GM19397 (cell line): Measurements from ENCODE around the gene SPPL2A.
A peak's percentile ranks its signal among the peaks of the same experiment; 100 is the strongest.
"Not testable (repeated sequence)": the region's sequence is repeated elsewhere in the genome, so short reads cannot be mapped to it uniquely, and the experiment has no call there.

Experiments used
- ATAC-seq: cut with Tn5 transposase; IDR thresholded peaks from one replicate; pipeline ENCODE4 v1.9.1; 2021; ENCODE audit warnings: mild to moderate bottlenecking, moderate library complexity; ENCODE audit not compliant: unreplicated experiment

The SPPL2A gene

DNA sequence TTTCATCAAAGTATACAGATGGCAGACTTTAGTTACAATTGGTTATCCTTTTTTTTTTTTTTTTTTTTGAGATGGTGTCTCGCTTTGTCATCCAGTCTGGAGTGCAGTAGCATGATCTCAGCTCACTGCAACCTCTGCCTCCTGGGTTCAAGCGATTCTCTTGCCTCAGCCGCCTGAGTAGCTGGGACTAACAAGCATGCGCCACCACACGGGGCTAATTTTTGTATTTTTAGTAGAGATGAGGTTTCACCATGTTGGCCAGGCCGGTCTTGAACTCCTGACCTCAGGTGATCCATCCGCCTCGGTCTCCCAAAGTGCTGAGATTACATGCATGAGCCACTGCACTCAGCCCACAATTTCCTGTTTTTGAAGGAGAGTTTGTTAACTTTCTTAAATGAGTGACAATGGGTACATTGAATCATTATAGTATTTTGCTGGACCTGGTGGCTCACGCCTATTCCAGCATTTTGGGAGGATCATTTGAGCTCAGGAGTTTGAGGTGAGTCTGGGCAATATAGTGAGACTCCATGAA is 70.8 kb downstream of the SPPL2A start:
- not testable (repeated sequence) for ATAC-seq

DNA sequence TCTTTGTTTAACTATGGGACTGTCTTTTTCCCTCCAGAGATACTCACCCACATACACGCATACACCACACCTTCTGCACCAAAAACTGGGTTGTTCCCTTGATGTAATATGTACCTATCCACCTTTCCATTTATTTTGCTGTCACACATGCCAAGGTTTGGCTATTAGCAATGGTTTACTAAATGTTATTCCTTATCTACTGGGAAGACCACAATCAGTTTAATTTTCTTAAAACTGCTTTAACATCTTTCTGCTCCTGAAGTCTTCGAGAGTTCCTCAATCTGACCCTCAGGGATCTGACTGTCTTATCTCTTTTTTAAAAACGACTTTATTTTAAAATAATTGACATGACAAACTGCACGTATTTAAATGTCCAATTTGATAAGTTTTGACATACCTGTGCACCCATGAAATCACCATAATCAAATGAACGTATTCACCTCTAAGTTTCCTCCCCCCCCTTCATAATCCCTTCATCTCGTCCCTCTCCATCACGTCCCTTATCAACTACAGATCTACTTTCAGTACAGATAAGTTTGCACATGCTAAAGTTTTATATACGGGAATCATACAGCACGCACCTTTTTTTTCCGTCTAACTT is 78.1 kb downstream of the SPPL2A start:
- peak; percentile 1 for ATAC-seq

DNA sequence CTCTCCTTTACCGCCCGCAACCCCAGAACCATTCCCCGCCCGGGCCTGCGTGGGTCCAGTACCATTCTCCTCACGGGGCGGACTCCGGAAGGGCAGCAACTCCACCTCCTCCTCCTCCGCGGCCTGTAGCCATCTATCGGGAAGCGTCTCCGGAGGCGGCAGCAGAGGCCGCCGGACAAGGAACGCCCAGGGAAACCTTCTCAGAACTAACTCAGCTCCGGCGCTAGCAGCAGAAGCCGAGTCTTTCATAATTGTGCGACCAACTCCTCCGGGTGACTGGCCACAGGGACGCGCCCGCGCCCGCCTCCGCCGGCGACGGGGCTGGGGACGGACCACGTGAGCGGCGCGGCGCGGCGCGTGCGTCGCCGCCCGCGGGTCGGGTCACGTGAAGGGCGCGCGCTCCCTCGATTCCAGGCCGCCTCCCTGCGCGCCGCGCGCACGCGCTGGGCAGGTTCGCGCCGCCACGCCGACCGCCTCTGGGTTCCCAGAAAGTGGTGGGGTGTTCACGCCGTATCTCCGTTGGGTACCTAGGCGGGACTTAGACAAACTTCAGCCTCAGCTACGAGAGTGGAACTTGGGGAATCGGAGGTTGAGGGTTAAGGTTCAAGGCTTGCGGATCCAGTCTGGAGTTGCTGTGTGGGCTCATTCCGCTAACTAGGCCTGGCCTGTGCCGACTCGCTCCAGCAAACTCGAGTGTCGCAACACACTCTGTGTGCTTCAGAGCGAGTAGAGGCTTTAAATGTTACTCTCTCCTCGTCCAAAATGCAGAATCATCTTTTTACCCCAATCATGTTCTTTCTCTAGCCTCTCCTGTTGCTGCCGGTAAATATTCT is 78.8 kb downstream of the SPPL2A start, which contains the start of gene TRPM7:
Gene TRPM7 (minus strand): TSS at position 329 of the 833 bp plus-strand sequence. CDS start 264 bp downstream, at position 65.
- ATAC-seq, result peak; percentile 92

DNA sequence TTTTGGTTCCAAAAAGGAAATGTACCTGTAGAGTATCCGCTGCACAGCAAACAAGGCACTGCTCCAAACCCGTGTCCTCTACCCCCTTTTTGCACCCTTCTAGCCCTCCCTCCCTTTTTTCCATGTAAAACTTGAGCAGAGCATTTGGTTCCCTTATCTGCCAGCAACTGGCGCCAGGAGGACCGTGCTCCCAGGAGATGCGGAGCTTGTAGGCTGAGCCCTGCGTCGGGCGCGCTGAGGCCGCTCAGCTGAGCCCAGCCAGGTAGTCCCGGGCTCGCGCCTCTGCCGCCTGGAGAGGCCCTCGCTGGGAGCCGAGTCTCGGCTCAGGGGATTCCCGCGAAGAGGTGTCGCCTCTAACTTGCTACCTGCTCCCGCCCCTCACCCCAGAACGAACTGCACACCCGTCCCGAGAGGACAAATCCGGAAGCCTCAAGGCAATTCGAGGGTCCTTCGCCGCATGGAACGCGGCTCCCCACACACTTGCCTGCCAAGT is 79.5 kb downstream of the SPPL2A start:
- peak; percentile 55 for ATAC-seq

DNA sequence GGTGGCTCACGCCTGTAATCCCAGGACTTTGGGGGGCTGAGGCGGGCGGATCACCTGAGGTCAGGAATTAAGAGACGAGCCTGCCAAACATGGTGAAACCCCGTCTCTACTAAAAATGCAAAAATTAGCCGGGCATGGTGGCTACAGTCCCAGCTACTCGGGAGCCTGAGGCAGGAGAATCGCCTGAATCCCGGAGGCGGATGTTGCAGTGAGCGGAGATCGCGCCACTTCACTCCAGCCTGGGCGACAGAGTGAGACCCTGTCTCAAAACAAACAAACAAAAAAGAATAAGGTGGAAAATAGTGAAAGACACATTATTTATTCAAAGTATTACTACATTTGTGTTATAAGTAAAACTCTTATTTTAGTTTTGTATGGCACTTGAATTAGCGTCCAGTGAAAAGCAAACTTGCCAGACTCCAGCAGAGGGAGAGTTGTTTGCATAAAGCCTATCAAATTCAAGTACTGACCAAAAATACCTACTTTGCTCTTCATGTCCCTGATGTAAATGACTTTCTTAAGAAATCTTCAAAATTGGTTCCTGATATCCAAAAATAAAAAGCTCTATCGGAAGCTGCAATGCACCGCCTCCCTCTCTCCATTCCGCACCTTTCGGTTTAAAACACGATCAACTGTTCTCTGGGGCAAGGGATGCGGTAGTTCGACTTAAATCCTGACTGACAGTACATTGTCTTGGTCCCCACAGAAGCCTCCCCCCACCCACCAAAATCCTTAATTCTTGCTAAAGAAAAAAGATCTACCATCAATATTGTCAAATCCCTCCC is 80.1 kb downstream of the SPPL2A start:
- no peak for ATAC-seq

DNA sequence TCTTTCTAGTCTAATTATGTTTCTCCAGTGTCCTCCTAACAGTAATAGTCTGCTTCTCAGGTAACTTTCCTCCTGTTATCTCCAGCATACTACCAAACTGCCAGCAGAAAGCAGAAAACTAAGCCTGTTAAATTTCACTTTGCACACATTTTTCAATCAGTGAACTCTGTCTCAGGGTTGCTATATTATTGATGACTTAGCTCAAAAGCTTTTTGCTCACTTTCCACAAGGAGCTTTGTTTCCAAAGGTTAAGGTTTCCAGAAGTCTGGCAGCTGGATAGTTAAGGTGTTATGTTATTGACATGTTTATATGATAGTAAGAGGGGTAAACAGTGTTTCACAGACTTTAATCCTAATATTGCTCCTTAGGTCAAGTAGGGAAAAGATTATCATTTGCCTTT is 84.0 kb downstream of the SPPL2A start:
- no peak for ATAC-seq

DNA sequence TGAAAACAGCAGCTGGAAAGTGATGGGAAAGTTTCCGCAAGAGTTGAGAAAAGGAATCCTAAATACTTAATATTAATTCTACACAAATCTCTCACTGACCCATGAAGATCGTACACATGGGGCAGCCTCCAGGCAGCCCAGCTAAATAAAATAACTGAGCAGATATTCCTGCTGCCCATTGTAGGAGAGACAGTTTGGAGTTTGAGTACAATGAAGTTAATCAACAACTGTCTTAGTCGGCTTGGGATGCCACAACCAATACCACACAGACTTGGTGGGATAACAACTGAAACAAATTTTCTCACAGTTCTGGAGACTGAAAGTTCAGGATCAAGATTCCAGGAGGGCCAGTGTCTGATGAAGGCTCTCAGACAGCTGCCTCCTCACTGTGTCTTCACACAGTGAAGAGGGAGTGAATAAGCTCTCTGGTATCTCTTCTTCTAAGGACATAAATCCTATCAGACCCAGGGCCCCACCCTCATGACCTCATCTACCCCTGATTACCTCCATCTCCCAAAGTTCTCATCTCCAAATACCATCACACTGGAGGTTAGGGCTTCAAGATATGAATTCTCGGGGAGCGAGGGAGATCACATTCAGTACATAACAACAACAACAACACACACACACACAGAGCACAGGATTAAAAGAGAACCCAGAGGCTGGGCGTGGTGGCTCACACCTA is 88.6 kb downstream of the SPPL2A start:
- no peak for ATAC-seq

DNA sequence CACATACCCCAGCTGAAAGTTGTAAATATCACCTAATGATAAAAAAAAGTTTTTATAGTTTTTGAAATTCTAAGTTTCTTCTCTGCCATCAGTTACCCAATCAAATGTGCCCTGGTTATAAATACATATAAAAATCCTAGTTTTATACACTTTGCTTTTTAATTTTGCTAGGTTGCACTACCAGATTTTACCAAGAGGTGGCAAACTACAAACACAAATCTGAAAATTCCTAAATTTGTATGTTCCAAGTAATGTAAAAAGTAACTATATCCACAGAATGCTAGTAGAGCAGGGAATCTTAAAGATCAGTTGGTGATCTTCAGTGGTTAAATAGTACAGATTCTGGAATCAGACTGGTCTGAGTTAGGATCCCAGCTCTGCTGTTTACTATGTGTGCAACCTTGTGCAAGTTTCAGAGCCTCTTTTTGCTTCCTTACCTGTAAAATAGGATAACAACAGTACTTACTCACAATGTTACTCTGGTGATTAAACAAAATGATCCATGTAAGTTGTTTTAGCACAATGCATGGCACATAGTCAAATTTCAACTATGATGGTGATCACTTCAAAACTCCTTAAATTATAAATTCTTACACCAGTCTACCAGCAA is 89.9 kb downstream of the SPPL2A start:
- ATAC-seq, result no peak

DNA sequence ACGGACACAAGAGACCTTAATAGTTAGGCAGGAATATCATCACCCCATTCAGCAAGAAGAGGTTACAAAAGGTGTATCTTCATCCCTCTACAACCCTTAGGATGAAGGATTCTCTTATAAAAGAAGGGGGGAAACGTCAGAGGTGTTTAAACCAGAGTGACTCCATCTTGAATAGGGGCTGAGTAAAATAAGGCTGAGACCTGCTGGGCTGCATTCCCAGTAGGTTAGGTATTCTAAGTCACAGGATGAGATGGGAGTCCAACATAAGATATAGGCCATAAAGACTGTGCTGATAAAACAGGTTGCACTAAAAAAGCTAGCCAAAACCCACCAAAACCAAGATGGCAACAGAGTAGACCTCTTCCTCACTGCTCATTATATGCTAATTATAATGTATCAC is 95.4 kb downstream of the SPPL2A start:
- no peak for ATAC-seq

DNA sequence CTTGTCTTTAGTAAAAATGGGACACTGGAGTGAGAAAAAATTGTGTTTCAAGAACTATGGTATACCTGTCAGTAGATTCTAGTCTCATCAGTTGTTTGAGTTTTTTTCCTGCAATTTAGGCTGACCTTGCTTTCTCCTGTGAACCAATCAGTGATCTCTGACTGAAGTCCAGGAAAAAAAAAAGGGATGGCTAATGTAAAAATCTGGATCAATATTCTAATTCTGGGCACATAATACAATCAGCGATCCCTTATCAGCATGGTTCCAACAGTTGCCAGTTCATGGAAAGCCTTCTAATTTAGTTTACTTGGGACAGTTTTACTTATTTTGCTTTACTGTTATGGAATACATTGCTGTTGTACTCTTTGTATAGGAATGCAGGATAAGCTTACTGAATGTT is 95.9 kb downstream of the SPPL2A start:
- ATAC-seq, result no peak

DNA sequence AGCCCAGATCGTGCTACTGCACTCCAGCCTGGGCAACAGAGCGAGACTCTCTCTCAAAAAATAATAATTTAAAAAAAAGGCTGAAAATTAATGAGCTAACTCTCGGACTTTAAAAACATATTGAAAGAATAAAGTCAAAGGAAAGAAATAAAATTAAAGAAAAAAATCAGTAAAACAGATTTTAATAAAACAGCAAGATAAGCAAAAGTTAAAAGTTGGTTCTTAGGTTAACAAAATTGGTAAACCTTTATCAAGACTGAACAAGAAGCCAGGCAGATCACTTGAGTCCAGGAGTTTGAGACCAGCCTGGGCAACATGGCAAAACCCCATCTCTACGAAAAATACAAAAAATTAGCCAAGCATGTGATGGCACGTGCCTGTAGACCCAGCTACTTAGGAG is 99.6 kb downstream of the SPPL2A start:
- no peak for ATAC-seq

DNA sequence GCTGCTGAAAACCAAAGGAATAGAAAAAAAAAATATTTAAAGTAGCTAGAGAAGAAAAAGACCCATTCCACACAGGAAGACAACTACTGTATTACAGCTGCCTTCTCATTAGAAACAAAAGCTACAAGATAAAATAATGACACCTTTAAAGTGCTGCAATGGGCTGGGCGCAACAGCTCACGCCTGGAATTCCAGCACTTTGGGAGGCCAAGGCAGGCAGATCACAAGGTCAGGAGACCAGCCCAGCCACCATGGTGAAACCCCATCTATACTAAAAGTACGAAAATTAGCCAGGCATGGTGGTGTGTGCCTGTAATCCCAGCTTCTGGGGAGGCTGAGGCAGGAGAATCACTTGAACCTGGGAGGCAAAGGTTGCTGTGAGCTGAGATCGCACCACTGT is 110.0 kb downstream of the SPPL2A start:
- ATAC-seq, result no peak

DNA sequence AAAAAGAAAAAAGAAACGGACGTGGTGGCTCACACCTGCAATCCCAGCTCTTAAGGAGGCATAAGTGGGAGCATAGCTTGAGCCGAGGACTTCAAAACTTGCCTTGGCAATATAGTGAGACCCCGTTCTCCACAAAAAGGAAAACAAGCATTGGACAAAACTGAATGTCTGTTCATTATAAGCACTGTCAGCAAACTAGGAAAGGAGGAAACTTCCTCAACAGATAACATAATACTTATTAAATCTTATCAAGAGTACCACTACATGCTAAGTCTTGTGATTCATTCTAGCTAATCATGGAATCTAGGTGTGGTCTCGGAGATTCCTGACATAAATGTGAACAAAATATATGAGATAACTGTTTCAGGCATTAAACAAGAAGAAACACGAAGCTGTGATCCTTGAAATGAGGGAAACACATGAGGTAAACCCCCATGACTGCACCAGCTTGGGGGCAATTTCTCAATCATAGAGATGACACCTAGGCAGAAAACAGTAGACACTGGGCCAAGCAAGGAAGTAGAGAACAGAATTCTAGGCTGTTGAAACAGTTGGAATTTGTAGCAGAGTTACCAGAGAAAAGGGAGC is 112.3 kb downstream of the SPPL2A start:
- ATAC-seq, result no peak

DNA sequence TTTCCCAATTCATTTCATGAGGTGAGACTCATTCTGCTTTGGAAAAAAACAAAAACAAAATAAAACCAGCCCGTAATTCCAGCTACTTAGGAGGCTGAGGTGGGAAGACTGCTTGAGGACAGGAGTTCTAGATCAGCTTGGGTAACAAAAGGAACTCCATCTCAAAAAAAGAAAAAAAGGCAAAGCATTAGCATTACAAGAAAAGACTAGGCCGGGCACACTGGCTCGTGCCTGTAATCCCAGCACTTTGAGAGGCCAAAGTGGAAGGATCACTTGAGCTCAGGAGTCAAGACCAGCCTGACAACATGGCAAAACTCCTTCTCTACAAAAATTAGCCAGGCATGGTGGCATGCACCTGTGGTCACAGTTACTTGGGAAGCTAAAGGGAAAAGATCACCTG is 112.8 kb downstream of the SPPL2A start:
- ATAC-seq, result no peak
